ENCODE measurements around the gene POU6F2. TPM values are rescaled to one million over a fixed set of nuclear protein-coding genes. Genes with fewer than 3 reads are reported as not detected.

Gene POU6F2
- total and polyA plus RNA-seq, 12 donors = 0.03 to 0.31 (median 0.19) TPM; not detected in 9

- no peak overlapping the region for H3K27ac ChIP-seq
- peaks cover 3% of the 10 kb centered on the region for H3K27me3 ChIP-seq
- TF ChIP-seq POLR2A (IDR thresholded peaks at IDR 0.05) = no peak
- no peak for TF ChIP-seq CTCF (IDR thresholded peaks at IDR 0.05)
- WGBS, 4 donors = 70 to 83% (median 75%) methylated on average over 4 of the region's 4 CpGs
- no peak overlapping the region for H3K4me3 ChIP-seq
- DNase-seq = no peak
- intact Hi-C loops (cut with DNase I) = loop anchor here (10.0 kb wide), 2 partner anchors 527 to 667 kb away; no protein-coding TSS in a partner anchor
- H3K36me3 ChIP-seq (replicated peaks in 1 of 2) = no peaks in the 10 kb centered on the region
- H3K9me3 ChIP-seq (replicated peaks in 1 of 3) = no peaks in the 10 kb centered on the region
- peaks cover 0 to 6% of the 10 kb centered on the region in 2 donors for H3K4me1 ChIP-seq (replicated peaks in 1 of 2)
These were observed 483.6 kb downstream of the POU6F2 start for GRCh38 chr7:39461263-39461820.

GRCh38 chr7:39463252-39463651 is 485.5 kb downstream of the POU6F2 start:
- no peaks in the 10 kb centered on the region for H3K9me3 ChIP-seq (replicated peaks in 1 of 3)
- intact Hi-C loops (cut with DNase I) = loop anchor here (10.0 kb wide), 2 partner anchors 528 to 668 kb away; no protein-coding TSS in a partner anchor
- WGBS, 4 donors = 84 to 91% (median 88%) methylated on average over 3 of the region's 3 CpGs

GRCh38 chr7:39464350-39465054 is 486.8 kb downstream of the POU6F2 start:
- no peak overlapping the region for H3K4me3 ChIP-seq
- H3K9me3 ChIP-seq (replicated peaks in 1 of 3) = no peaks in the 10 kb centered on the region
- no peaks in the 10 kb centered on the region for H3K36me3 ChIP-seq (replicated peaks in 1 of 2)
- no peak overlapping the region for H3K27ac ChIP-seq
- WGBS, 4 donors = 72 to 80% (median 76%) methylated on average over 13 to 16 of the region's 16 CpGs
- TF ChIP-seq CTCF (IDR thresholded peaks at IDR 0.05) (no peak), POLR2A (IDR thresholded peaks at IDR 0.05) (no peak)
- intact Hi-C loops (cut with DNase I) = loop anchor here (10.0 kb wide), 2 partner anchors 530 to 670 kb away; no protein-coding TSS in a partner anchor
- no peak for DNase-seq
- peaks cover 3% of the 10 kb centered on the region for H3K27me3 ChIP-seq
- H3K4me1 ChIP-seq (replicated peaks in 1 of 2) = peaks cover 0 to 6% of the 10 kb centered on the region in 2 donors

More at GRCh38 chr7:39463252-39463651, 485.5 kb downstream of the POU6F2 start:
- DNase-seq = no peak
- Histone ChIP-seq H3K4me3 (no peak overlapping the region), H3K36me3 (replicated peaks in 1 of 2) (no peaks in the 10 kb centered on the region), H3K27me3 (peaks cover 3% of the 10 kb centered on the region), H3K4me1 (replicated peaks in 1 of 2) (peaks cover 0 to 6% of the 10 kb centered on the region in 2 donors), H3K27ac (no peak overlapping the region)
- TF ChIP-seq CTCF (IDR thresholded peaks at IDR 0.05) (no peak), POLR2A (IDR thresholded peaks at IDR 0.05) (no peak)

DNA sequence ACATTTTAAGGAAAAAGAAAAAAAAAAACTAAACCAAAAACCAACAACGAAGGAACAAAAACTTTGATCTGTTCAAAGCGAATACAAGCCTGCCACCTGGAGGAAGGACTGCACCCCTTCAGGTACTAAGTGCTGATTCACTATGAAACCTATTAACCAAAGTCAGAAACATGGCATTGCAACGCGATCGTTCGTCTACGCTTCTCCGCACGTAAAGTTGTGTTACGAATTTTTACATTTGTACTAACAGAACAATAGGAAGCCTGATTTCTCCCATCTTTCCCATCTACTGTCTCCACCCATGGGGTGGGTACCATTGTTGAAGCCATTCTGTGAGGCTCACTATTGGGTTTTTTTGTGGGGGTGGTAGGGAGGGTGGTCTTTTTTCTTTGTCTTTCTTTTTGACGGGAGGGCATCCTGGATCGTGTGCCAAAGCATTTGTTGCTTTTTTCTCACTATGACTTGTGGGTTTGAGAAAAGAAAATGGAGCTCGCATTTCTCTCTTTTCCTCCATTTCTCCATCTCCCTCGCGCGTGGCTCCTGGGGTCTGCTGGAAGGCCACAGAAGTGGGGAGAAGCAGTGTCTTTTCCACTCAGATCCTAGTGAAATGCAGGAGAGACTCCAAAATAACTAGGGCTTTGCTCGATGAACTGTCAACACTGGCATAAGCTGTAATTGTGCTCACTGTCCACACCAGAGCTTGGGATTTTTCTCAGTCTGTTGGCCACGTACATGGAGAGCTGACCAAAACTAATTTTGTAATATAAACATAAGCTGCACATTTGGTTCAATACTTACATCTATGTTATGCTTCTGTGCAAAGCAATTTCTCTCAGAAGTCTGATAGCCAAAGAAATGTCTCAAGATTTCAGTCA is 487.6 kb downstream of the POU6F2 start:
- Histone ChIP-seq H3K27ac (no peak overlapping the region), H3K9me3 (replicated peaks in 1 of 3) (no peaks in the 10 kb centered on the region), H3K36me3 (replicated peaks in 1 of 2) (no peaks in the 10 kb centered on the region), H3K4me1 (replicated peaks in 1 of 2) (peaks cover 0 to 6% of the 10 kb centered on the region in 2 donors), H3K4me3 (no peak overlapping the region), H3K27me3 (peaks cover 3% of the 10 kb centered on the region)
- intact Hi-C loops (cut with DNase I) = loop anchor here (10.0 kb wide), 2 partner anchors 530 to 670 kb away; no protein-coding TSS in a partner anchor
- DNase-seq = peak; percentile 40 to 72 (median 61)
- 31 to 35% (median 33%) methylated on average over 18 of the region's 18 CpGs for WGBS, 4 donors
- TF ChIP-seq POLR2A (IDR thresholded peaks at IDR 0.05) = no peak
- TF ChIP-seq CTCF (IDR thresholded peaks at IDR 0.05) = peak; percentile 61 to 80 (median 70)
